GM18498 (cell line): ENCODE results near the gene MGRN1.
"Not testable (repeated sequence)": the region's sequence is repeated elsewhere in the genome, so short reads cannot be mapped to it uniquely, and the experiment has no call there.

Experiments
- ATAC-seq: cut with Tn5 transposase; IDR thresholded peaks from one replicate; pipeline ENCODE4 v1.9.1; 2021; ENCODE audit warnings: mild to moderate bottlenecking, moderate library complexity; ENCODE audit not compliant: unreplicated experiment

MGRN1 gene

GRCh38 chr16:4726616-4727015, 102.0 kb downstream of the MGRN1 start:
- ATAC-seq = no peak

- no peak for ATAC-seq
These were observed 104.0 kb downstream of the MGRN1 start for GRCh38 chr16:4728676-4729075.

- ATAC-seq = no peak
These were observed 105.2 kb downstream of the MGRN1 start for GRCh38 chr16:4729876-4730275.

GRCh38 chr16:4733211-4733742, 108.7 kb downstream of the MGRN1 start:
- ATAC-seq = no peak

GRCh38 chr16:4733747-4734062, 109.1 kb downstream of the MGRN1 start:
- ATAC-seq = peak; percentile 4

GRCh38 chr16:4734063-4734729, 109.6 kb downstream of the MGRN1 start, which contains the start of the genes ANKS3 and DNAAF8:
TSS of gene ANKS3 (minus strand) at chr16:4734271. CDS start at chr16:4730149, 4,122 bp downstream.
TSS of gene DNAAF8 (plus strand) at chr16:4734537. CDS start at chr16:4736515, 1,978 bp downstream.
- ATAC-seq = peak; percentile 73

GRCh38 chr16:4734730-4735535, 110.3 kb downstream of the MGRN1 start:
- ATAC-seq = peak; percentile 72

- ATAC-seq = no peak
These were observed 111.9 kb downstream of the MGRN1 start for GRCh38 chr16:4736546-4736945.

- no peak for ATAC-seq
These were observed 112.9 kb downstream of the MGRN1 start for GRCh38 chr16:4737545-4737944.

- ATAC-seq = not testable (repeated sequence)
These were observed 113.7 kb downstream of the MGRN1 start for GRCh38 chr16:4738370-4738769.
